Caki2 (cell line): Measurements from ENCODE around the gene TMEM59L. TPM values are rescaled to one million over a fixed set of nuclear protein-coding genes. Genes with fewer than 3 reads are reported as not detected.
A peak's percentile ranks its signal among the peaks of the same experiment; 100 is the strongest.

Experiments
- DNase-seq: peaks from one replicate; pipeline ENCODE4 v3.0.0-alpha.2; 2015; ENCODE audit warnings: low read depth
- in situ Hi-C: cut with HindIII; loops from 2 replicates; pipeline ENCODE4 v1.10.0; 2016; ENCODE audit warnings: low sequenced_read_pairs, low pct_unique_long_range_greater_than_20kb, mixed read lengths
- total RNA-seq: library from RNA; depleted of rRNA; stranded (reverse); fragments of >200 nt; shearing (Covaris generic); gene quantifications from 2 replicates; pipeline ENCODE4 v1.2.3, GENCODE V29; 2014; ENCODE audit warnings: low replicate concordance

The TMEM59L gene
- total RNA-seq, 1 experiment from 2014 or later, result 0.14 TPM

DNA sequence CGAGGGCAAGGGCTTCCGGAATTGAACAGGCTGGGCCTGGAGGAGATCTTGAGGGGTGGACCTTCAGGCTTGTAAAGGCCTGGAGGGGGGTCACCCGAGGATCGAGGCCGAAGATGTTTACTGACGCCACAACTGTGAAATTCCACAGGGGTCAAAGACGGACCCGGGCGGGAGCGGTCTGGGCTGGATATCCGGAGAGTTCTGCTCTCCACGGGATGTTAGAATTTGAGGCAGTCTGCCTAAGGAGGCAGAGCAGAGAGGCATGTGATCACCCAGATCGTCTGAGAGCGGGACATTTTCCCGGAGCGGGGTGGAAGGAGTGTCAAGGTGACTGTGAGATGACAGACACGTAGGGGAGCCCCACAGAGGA lies 37.3 kb downstream of the TMEM59L start:
- DNase-seq, result no peak
- in situ Hi-C loops, result no loop called here

DNA sequence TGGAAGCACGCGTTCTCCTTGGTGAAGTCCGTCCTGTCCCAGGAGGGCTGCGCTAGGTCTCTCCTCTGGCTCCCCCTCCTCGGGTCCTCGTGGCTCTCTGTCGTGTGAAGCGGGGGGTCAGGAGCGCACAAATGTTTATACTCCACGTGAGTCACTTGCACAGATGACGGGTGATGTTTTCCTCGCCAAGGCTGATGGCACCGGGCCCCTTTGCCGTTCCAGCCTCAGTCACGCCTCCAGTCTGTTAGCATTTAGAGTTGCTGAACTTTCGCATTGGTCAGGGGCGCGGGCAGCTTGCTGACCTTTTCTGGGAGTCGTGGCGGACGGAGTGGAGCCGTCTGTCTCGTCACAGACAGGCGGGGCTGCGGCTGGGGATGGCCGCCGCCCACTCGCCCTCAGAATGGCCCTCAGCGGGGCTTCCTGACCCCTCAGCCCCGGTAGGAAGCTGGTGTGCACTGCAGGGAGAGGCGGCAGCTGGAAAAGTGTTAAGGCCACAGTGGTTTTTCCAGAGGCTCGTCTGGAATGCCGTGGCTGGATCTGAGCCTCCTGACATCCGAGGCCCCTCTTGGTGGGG lies 37.9 kb downstream of the TMEM59L start:
- in situ Hi-C loops, result no loop called here
- DNase-seq, result peak; percentile 52

DNA sequence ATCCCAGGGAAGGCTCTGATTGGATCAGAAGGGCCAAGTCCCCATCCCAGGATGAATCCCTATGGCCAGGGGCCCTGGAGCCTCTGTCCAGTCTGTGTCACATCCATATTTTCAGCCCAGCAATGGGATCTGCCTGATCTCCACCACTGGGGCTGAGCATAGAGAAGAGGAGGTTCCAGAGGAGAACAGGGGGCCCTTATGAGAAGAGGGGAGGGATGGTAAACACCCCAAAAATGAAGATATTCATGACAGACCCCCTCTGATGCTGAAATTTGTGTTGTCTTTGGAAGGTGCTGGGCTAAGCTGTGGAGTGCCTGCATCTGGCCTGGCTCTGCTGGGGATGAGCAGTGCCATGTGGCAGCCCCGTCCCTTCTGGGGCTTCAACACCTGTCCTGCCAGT lies 38.6 kb downstream of the TMEM59L start:
- no peak for DNase-seq
- in situ Hi-C loops, result no loop called here

- in situ Hi-C loops, result no loop called here
- no peak for DNase-seq
These were observed 39.1 kb downstream of the TMEM59L start for GRCh38 chr19:18651733-18652132.

GRCh38 chr19:18653853-18654252 lies 41.2 kb downstream of the TMEM59L start:
- DNase-seq, result no peak
- in situ Hi-C loops, result no loop called here

DNA sequence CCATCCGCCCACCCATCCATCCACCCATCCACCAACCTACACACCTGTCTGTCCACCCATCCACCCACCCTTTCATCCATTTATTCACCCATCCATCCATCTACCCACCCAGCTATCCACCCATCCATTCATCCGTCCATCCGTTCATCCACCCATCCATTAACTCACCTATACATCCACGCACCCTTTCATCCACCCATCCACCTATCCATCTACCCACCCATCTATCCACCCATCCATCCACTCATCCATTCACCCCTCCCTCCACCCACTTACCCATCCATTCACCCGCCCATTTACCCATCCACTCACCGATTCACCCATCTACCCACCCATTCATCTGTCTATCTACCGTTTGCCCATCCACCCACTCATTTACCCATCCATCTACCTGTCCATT lies 41.8 kb downstream of the TMEM59L start:
- DNase-seq, result no peak
- in situ Hi-C loops, result no loop called here

DNA sequence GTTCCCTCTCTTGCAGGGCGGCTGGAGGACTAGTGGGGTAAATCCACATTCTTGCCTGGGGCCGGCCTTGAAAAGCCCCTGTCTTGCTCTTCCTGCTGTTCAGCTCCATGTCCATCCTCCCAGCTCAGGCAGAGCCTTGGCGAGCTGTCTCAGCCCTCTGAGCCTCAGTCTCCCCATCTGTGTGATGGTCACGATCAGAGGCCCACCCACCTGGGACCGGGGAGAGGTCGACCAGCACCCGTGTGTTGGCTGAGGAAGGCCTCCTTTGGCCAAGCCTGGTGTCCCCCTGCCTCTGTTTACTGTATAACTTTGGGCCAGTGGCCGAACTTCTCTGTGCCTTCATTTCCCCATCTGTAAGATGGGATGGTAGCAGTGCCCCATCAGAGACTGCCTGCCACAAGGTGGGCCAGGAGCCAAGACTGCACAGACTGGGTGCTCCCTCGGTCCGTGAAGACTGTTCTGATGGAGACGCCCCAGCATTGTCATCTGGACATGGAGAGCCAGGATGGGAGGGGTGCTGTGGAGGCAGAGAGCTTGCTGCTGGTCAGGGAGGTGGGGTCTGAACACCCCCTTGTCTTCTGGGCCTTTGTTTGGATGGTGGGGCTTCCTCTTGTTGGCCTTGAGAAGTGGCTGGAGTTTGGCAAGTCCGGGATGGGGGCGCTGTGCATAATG lies 42.6 kb downstream of the TMEM59L start:
- no peak for DNase-seq
- in situ Hi-C loops, result no loop called here

DNA sequence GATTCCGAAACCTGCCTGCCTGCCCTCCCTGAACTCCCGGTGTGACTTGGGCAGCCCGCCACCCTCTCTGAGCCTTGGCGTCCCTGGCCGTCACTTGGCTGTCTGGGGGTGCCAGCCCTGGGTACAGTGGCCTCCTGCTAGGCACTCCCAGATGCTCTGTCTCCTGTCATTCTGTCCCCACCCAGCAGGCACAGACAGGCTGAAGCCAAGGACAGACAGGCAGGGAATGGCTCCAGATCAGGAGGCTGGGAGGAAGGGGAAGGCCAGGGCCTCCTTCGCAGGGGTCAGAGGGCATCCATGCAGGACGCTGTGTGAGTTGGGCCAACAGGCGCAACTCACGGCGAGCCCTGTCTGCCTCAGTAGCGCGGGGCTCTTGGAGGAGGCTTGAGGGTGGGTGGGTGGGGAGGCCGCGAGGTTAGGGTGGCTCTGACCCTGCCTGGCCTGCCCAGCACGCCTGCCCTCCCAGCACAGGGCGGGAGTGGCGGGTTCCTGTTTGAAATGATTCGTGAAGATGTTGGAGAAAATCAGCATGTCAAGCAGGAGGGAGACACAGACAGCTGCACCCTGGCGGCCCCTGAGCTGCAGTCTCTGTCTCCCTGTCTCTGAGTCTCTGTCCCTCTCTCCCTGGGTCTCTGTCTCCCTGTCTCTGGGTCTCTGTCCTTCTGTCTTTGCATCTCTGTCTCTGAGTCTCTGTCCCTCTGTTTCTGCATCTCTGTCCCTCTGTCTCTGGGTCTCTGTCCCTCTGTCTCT lies 43.8 kb downstream of the TMEM59L start:
- DNase-seq, result no peak
- in situ Hi-C loops, result no loop called here

DNA sequence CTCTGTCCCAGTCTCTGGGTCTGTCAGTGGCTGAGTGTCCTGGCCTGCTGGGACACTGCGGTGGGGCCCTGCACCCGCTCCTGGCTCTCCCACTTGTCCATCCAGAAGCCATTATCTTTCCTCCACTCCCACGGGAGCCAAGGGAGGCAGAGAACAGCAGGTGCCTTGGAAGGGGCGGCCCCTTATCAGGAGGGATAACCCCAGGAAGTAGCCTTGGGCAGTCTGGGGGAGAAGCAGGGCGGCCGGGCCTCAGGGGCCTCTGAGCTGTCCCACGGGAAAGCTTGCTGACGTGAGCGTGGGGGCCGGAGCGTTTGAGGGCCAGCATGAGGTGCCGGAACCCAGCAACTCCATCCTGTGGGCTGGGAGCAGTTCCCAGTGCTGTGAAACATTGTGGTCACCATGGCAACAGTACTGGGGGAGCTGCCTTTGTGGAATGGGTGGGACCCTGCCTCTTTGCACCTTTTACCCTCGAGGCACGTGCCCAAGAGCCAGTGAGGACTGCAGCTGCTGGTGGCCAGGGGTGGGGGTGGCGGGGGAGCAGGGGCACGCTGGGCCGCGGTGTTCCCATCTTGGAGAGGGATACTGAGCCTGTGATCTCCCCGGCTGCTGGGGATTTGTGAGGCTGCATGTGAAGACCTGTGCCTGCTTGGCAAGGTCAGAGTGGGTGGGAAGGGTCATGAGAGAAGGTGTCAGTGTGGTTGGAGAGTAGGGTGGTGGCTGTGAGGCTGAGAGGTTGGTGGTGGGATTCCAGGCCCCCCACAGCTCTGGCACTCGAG lies 45.1 kb downstream of the TMEM59L start:
- in situ Hi-C loops, result no loop called here
- no peak for DNase-seq

- in situ Hi-C loops, result no loop called here
These were observed 45.7 kb downstream of the TMEM59L start for GRCh38 chr19:18658366-18658855.

DNA sequence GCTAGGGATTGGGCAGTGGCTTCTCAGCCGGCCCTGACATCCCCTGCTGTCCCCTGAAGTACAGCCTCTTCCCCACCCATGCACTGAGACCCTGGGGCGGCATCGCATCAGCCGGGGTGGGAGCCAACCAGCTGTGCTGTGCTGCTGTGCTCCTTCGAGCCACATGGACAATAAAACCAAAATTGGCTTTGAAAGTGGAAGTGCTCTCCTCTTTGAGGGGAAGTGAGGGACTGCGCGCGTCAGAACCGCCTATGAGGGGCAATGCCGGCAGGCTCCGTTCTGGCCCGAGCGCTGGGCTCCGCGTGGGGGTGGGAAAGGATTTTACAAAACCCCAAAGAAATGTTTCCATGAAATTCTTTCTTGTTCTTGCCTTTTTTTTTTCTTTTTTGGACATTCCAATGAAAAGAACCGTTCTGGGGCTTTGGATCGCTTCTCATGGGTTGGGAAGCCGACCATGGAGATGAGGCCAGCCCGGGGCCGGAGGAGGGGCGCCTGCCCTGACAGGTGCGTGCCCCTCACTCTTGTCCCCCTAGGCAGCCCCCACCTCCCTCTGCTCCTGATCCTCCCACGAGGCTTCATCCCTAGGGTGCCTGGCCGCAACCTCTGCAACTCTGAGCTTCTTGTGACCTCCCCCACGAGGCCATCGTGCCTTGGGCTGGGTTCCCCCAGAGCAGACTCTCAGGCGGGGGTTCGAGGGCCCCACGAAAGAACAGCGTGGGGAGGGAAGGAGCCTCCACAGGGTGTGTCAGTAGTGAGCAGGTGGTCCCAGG lies 46.8 kb downstream of the TMEM59L start:
- in situ Hi-C loops, result no loop called here
- DNase-seq, result no peak

More at GRCh38 chr19:18658366-18658855, 45.7 kb downstream of the TMEM59L start:
- no peak for DNase-seq

DNA sequence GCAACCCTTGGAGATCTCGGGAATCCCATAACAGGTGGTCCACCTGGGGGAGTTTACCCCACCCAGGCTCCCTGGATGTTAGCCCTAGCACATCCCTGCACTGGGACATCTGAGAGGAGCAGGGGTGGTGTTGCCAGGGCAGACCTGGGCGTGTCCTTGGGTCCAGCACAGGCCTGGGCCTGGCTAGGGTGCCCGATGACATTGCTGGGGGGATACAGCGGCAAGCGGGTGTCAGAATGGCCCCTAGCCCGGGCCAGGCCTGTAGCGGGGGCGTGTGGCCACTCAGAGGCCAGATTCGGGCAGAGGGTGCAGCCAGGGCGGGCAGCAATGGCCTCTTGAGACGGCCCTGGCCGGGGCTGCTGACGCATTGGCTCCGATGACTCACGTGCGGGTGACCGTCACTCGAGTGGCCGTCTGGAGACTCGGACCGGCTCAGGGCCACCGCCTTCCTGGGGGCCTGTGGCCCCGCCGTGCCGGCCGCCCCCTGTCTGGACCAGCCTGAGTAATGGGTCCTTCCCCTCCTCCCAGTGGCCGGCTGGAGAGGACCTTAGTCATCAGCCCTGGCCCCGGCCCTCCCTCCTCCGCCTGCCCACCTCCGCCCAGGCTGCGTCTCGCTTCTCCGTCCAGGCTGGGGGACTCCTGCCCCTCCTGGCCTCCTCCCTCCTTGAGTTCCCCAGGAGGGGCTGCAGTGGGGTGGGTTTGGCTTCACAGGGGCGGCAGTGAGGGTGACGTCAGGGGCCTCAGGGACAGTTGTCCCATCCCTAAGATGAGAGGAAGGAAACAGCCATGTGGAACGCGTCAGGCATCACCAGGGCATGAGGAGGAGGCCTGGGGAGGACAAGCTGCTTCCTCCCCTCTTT lies 47.6 kb downstream of the TMEM59L start:
- in situ Hi-C loops, result no loop called here
- DNase-seq, result peak; percentile 98

DNA sequence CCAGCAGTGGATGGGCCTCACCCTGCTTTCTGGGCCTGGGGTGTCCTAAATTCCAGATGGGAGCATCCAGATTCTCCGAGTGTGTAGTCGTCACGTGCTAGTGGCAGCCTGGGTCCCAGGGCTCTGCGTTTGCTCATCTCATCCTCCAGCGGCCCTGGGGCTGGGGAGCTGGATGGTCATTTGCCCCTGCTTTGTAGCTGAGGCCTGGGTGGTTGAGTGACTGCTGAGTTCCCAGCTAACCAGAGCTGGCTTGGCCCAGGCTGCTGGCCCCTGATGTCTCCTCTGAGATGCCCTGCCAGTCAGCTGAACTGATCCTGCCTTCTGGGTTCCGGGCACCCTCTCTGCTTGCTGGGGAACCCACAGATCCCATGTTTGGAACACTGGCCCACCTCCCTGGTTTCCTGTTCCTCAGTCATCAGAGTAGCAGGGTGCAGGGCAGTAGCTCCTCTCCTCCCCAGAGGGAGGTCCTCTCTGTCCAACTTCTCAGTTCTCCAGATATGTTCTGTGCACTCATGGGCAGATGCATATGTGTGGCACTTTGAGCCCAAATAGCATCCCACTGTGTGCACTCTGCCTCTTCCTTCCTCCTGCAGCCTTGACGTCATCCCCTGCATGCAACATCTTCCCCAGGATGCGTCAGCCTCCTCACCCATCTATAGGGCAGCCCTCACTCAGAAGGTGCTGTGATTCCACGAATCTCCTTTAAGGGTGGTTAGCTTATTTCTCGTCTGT lies 48.4 kb downstream of the TMEM59L start:
- in situ Hi-C loops, result no loop called here
- no peak for DNase-seq

GRCh38 chr19:18662972-18663732 lies 50.5 kb downstream of the TMEM59L start:
- DNase-seq, result no peak
- in situ Hi-C loops, result no loop called here

- in situ Hi-C loops, result no loop called here
These were observed 51.4 kb downstream of the TMEM59L start for GRCh38 chr19:18663940-18664530.

DNA sequence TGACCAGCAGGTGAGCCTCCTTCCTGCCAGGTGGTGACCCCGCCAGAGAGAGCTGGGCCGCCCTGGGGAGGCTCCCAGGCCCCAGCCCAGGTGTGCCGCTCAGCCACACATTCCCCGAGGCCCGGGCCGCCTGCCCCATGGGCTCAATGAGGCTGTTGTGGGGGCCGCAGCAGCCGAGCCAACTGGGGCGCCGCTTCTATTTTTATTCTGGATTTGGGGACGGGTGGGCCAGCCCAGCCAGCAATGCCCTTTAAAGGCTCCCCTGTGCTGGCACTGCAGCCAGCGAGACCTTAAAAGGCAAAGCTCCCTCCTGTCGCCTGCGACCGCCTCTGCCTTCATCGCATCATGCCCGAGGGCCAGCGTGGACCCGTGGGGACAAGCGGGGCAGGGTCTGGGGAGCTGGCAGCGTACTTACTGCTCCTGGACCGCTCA lies 53.1 kb downstream of the TMEM59L start:
- DNase-seq, result no peak
- in situ Hi-C loops, result no loop called here

More at GRCh38 chr19:18663940-18664530, 51.4 kb downstream of the TMEM59L start:
- no peak for DNase-seq
